Regular cardiac myocyte (primary cell): ENCODE data around the gene RBFOX2. TPM values are rescaled to one million over a fixed set of nuclear protein-coding genes. Genes with fewer than 3 reads are reported as not detected.

Source experiments
- total RNA-seq: library from RNA; depleted of rRNA; stranded (reverse); fragments of >200 nt; gene quantifications from 2 replicates; pipeline ENCODE4 v1.2.3, GENCODE V29; 2014

RBFOX2 gene
- total RNA-seq = 121 and 168 TPM in 2 replicates

GRCh38 chr22:36028646-36029405 is at the start of gene RBFOX2:
Gene RBFOX2, minus strand, starts transcription at chr22:36028824. Its CDS starts 399 bp downstream, at chr22:36028425.

GRCh38 chr22:35717572-35717971 is 311.1 kb downstream of the RBFOX2 start, which contains the start of gene APOL5:
Gene APOL5, plus strand, starts transcription at chr22:35717872. Its CDS starts 0 bp downstream, at chr22:35717872.

Other genes with a start within 250 kb of the RBFOX2 start
- 22.0 and 22.8 TPM in 2 replicates for gene APOL3, start 131.9 kb upstream of the RBFOX2 start, total RNA-seq
- 0.38 and 1.4 TPM in 2 replicates for gene APOL4, start 173.0 kb upstream of the RBFOX2 start, total RNA-seq
- gene APOL2, start 210.7 kb upstream of the RBFOX2 start, total RNA-seq = 49.6 and 75.5 TPM in 2 replicates
- 28.0 and 85.1 TPM in 2 replicates for gene APOL1, start 224.3 kb upstream of the RBFOX2 start, total RNA-seq